Ectodermal cell (in vitro differentiated cells): ENCODE measurements around the gene C5orf52. TPM values are rescaled to one million over a fixed set of nuclear protein-coding genes. Genes with fewer than 3 reads are reported as not detected.

Experiments used
- H3K27ac ChIP-seq: 2 replicates; pipeline ENCODE4 v1.7.0; 2013; ENCODE audit warnings: mild to moderate bottlenecking, low read depth, low read length; ENCODE audit not compliant: insufficient read depth, poor library complexity, severe bottlenecking
- H3K27me3 ChIP-seq: 2 replicates; pipeline ENCODE4 v1.7.0; 2013; ENCODE audit warnings: mild to moderate bottlenecking, low read length; ENCODE audit not compliant: insufficient read depth, control insufficient read depth, poor library complexity, severe bottlenecking
- H3K36me3 ChIP-seq: one replicate; pipeline ENCODE4 v1.7.0; 2013; ENCODE audit warnings: low read length; ENCODE audit not compliant: control insufficient read depth, insufficient read depth
- H3K4me1 ChIP-seq: one replicate; pipeline ENCODE4 v1.7.0; 2013; ENCODE audit warnings: low read length; ENCODE audit not compliant: control insufficient read depth, insufficient read depth
- H3K4me3 ChIP-seq: 2 replicates; pipeline ENCODE4 v1.7.0; 2013; ENCODE audit warnings: low read depth, low read length, control low read depth; ENCODE audit not compliant: insufficient read depth
- H3K9me3 ChIP-seq: 2 replicates; pipeline ENCODE4 v1.7.0; 2013; ENCODE audit warnings: mild to moderate bottlenecking, low read length, moderate library complexity; ENCODE audit not compliant: control insufficient read depth
- WGBS, 2 experiments: methylation state at CpG; one replicate each; pipeline ENCODE4 v1.1.7; 2013; ENCODE audit warnings: missing lambda C conversion rate in 2 of 2; 5-methylcytosine and 5-hydroxymethylcytosine counted together
- polyA plus RNA-seq, 4 experiments: library from polyadenylated mRNA; stranded (reverse); fragments of 50-300 nt; gene quantifications; one replicate each; pipeline ENCODE4 v1.2.3, GENCODE V29; 2013

Gene C5orf52
- polyA plus RNA-seq (2013, experiment 1 of 4) = not detected
- not detected for polyA plus RNA-seq (2013, experiment 2 of 4)
- not detected for polyA plus RNA-seq (2013, experiment 3 of 4)
- not detected for polyA plus RNA-seq (2013, experiment 4 of 4)

DNA sequence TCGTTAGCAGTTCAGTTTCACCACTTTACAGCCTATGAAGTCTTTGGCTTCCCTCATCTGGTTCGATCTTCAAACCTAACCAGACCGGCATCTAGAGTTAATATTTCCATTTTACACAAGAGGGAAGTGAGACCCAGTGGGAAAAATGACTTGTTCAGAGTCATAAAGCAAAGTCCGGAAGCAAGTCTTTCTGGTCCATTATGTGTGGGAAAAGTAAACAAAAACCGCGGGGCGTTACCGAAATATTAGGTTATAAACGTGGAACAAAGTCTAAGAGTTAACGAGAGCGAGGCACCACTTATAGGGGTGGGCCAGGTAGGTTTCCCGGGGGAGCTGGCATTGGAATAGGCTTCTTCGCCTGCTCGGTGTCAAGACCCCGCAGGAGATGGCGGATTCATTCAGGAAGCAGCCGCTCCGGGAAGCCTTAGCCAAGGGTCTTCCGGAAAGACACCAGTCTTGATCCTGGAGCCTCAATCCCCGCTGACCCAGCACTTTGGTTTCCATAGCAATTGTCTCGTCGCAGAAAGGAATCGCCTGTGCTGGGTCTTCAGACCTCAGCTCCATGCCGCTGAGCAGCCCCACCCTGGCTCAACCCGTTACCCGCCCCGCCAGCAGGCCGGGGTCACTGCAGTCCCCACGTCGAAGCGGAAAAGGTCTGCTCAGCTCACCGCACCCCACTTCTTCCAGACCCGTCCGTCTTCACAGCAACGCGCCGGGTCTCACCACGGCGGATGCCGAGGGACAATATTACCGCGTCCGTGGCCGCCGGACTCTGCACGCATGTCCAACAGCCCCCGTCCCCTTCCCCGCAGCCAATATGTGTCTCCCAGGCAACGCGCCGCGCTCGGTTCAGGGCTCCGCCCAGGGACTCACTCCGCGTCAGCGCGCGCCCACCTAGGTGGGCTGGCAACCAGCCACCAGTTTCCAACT lies at the start of gene C5orf52:
Gene C5orf52 (plus strand): TSS at position 872 of the 930 bp plus-strand sequence. CDS start 82 bp downstream, outside the sequence.
- Histone ChIP-seq H3K27ac (no peak within 1 kb of the TSS), H3K4me3 (peak within 1 kb of the TSS; percentile 40)

DNA sequence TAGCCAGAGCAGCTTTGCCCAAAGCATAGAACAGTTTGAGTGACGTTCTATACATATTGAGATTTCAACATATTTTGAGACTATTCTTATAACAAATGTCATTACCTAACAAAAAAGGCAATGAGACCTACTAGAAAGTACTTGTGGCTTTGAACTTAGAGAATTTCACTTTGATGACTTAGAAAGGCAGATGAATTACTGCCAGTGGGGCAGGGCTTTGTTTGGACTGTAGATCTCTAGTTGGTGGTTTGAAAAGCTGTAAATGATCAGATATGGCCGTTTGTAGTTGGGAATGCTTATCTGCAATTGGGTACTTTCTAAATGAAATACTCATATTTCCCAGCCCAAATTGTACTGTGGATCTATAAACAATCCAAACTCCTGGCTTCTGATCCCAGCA lies 47.2 kb upstream of the C5orf52 start:
- no peaks in the 10 kb centered on the region for H3K9me3 ChIP-seq
- 81 to 88% methylated on average over 1 to 2 of the region's 2 CpGs for WGBS, 2 experiments
- H3K4me3 ChIP-seq = no peak overlapping the region
- no peaks in the 10 kb centered on the region for H3K36me3 ChIP-seq
- no peaks in the 10 kb centered on the region for H3K4me1 ChIP-seq
- H3K27me3 ChIP-seq = no peaks in the 10 kb centered on the region
- no peak overlapping the region for H3K27ac ChIP-seq

More for the DNA sequence above, at the start of gene C5orf52:
- H3K27me3 ChIP-seq = peaks cover 37% of the 10 kb centered on the region
- WGBS, 2 experiments = 21 to 26% methylated on average over 58 to 59 of the region's 59 CpGs
- H3K4me1 ChIP-seq = peaks cover 4% of the 10 kb centered on the region
- no peaks in the 10 kb centered on the region for H3K9me3 ChIP-seq
- no peaks in the 10 kb centered on the region for H3K36me3 ChIP-seq

DNA sequence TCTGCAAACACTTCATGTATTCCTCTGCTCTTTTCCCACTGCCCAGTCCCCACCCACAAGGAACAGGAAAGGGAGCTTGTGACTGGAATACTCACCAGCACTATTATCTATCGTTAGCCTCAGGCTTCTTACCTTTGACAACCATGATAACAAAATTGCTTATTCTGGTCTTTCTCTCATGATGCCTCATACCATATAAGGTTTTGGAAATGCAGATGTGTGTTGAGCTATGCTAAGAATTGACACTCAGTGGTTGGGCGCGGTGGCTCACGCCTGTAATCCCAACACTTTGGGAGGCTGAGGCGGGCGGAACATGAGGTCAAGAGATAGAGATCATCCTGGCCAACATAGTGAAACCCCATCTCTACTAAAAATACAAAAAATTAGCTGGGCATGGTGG lies 44.5 kb upstream of the C5orf52 start:
- no peak overlapping the region for H3K4me3 ChIP-seq
- 91 to 92% methylated on average over 6 of the region's 6 CpGs for WGBS, 2 experiments

DNA sequence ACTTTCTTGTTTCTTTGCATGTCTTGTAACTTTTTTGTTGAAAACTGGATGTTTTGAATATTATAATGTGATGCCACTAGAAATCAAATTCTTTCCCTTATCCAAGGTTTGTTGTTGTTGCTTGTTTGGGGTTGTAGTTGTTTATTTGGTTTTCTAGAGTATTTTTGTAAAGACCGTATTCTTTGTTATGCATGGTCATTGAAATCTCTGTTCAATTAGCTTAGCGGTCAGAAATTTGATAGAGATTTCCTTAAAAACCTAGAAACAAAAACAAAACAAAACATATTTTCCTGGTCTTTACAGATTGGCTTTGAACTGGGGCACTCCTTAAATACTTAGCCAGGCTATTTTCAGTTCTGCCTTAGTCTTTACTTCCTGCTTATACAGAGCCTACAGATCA lies 41.0 kb upstream of the C5orf52 start:
- H3K27me3 ChIP-seq = no peaks in the 10 kb centered on the region
- no peak overlapping the region for H3K27ac ChIP-seq
- no peaks in the 10 kb centered on the region for H3K36me3 ChIP-seq
- H3K4me3 ChIP-seq = no peak overlapping the region
- H3K9me3 ChIP-seq = no peaks in the 10 kb centered on the region
- H3K4me1 ChIP-seq = no peaks in the 10 kb centered on the region
- WGBS, 2 experiments = 92 to 93% methylated on average over 2 of the region's 2 CpGs

More for the DNA sequence above, 44.5 kb upstream of the C5orf52 start:
- H3K27me3 ChIP-seq = no peaks in the 10 kb centered on the region
- H3K36me3 ChIP-seq = no peaks in the 10 kb centered on the region
- H3K27ac ChIP-seq = no peak overlapping the region
- no peaks in the 10 kb centered on the region for H3K4me1 ChIP-seq
- H3K9me3 ChIP-seq = no peaks in the 10 kb centered on the region

DNA sequence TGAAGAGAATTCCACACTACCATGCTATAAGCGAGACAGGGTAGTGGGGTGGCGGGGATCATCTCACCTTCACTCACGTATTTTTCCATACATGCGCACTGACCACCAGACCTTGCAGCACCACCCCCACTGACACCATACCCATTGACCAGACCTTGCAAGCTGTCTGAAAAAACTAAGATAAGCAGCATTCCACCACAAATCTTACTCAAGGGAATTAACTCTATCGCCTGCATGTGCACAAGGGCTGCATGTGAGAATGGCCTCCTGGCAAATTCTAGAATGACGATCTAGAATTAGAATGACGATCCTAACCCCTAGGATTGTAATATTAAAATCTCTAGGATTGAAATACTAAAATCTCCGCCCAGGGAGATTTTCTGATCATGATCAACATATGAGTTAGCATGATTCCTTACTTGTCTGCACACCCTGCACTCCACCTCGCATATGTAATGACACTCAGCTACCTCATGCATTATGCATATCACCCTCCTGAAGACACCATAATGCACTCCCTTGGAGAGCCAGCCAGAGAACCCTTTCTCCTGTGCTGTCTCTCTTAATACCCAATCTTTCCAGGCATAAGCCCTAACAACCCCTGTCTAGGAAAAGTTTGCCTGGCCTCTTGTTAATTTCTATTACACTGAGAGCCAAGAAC lies 30.8 kb upstream of the C5orf52 start:
- 87 to 89% methylated on average over 9 of the region's 9 CpGs for WGBS, 2 experiments
- no peaks in the 10 kb centered on the region for H3K4me1 ChIP-seq

DNA sequence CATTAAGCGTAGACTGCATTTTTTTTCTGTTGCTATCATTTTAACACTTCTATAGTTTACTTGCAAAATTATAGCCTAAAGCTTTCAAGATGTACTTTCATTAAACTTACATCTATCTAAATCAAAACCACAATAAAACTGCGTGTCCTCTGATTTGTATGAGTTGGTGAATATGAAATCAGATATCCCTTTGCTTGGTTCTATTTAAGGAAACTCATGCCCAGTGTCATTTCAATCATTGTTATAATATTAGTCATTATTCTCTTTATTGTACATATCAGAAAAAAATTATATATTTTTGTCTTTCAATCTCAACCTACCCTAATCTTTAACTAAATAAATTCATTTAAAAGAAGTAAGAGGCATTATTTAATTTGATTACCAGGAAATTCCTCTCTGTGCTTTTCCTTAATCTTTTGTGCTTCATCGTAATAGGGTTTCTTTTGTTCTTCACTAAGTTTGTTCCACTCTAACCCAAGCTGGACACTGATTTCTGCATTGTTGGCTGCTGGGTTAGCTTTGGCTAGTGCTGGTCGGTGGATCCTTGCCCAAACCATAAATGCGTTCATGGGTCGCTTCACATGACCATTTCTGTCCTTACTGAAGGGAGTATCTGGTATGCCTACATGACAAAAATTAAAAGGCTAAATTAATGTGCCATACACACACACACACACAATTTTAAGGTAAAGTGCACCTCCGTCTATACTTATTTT lies 22.9 kb upstream of the C5orf52 start:
- WGBS, 2 experiments = 93 to 97% methylated on average over 6 of the region's 7 CpGs
- no peaks in the 10 kb centered on the region for H3K9me3 ChIP-seq
- no peak overlapping the region for H3K4me3 ChIP-seq
- peaks cover 4% of the 10 kb centered on the region for H3K27me3 ChIP-seq
- no peaks in the 10 kb centered on the region for H3K36me3 ChIP-seq
- no peak overlapping the region for H3K27ac ChIP-seq
- H3K4me1 ChIP-seq = no peaks in the 10 kb centered on the region

More for the DNA sequence above, 30.8 kb upstream of the C5orf52 start:
- no peaks in the 10 kb centered on the region for H3K9me3 ChIP-seq
- no peaks in the 10 kb centered on the region for H3K36me3 ChIP-seq
- H3K4me3 ChIP-seq = no peak overlapping the region
- H3K27me3 ChIP-seq = no peaks in the 10 kb centered on the region
- no peak overlapping the region for H3K27ac ChIP-seq

DNA sequence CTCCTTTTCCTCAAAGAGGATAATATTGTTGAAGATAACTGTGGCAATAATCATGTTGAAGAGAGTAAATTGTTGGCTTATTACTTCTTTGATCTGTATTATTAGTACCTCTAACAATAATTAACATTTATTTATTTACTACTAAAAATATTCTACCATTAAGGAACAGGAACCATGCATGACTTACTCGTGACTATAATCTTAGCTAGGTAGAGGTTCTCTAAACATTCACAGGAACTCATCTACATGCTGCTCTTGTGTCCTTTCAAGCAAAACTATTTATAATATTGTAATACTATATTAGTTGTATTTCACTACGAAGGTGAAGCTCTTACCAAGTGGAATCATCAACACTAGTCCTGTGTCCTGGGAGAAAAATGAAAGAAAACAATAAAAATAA lies 22.2 kb upstream of the C5orf52 start:
- no peaks in the 10 kb centered on the region for H3K9me3 ChIP-seq
- 82 to 87% methylated on average over 1 to 2 of the region's 2 CpGs for WGBS, 2 experiments
- H3K27me3 ChIP-seq = peaks cover 4% of the 10 kb centered on the region
- no peak overlapping the region for H3K27ac ChIP-seq
- H3K36me3 ChIP-seq = no peaks in the 10 kb centered on the region
- H3K4me3 ChIP-seq = no peak overlapping the region
- no peaks in the 10 kb centered on the region for H3K4me1 ChIP-seq

DNA sequence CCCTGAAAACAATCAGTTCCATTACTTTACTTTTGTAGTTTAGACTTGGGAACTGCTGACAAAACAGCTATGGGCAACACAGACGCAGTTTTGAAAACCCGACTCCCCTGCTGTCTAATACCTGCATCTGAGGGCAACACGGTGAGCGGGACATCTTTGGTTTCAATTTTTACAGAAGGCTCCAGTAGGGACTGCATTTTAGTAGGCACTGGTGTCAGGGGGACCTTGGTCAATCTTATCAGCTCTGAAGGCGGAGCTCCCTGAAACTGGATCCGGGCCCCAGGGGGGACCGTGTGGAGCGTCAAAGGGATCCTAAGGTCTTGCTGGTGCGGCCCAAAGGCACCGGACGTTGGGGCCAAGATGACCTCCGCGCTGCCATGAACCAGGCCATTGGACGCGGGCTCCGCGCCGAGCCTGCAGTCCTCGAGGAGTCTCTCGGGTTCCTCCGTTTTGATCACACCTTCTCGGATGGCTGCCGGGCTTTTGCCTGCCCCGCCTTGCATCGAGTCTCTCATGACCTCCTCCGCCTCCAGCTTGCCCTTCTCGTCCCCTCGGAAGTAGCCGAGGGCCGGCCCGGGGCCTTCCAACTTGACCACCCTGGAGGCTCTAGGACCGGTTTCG lies 20.2 kb upstream of the C5orf52 start:
- 85 to 87% methylated on average over 33 of the region's 33 CpGs for WGBS, 2 experiments
- Histone ChIP-seq H3K36me3 (no peaks in the 10 kb centered on the region), H3K27me3 (peaks cover 4% of the 10 kb centered on the region), H3K4me3 (no peak overlapping the region), H3K27ac (no peak overlapping the region), H3K9me3 (no peaks in the 10 kb centered on the region), H3K4me1 (no peaks in the 10 kb centered on the region)

DNA sequence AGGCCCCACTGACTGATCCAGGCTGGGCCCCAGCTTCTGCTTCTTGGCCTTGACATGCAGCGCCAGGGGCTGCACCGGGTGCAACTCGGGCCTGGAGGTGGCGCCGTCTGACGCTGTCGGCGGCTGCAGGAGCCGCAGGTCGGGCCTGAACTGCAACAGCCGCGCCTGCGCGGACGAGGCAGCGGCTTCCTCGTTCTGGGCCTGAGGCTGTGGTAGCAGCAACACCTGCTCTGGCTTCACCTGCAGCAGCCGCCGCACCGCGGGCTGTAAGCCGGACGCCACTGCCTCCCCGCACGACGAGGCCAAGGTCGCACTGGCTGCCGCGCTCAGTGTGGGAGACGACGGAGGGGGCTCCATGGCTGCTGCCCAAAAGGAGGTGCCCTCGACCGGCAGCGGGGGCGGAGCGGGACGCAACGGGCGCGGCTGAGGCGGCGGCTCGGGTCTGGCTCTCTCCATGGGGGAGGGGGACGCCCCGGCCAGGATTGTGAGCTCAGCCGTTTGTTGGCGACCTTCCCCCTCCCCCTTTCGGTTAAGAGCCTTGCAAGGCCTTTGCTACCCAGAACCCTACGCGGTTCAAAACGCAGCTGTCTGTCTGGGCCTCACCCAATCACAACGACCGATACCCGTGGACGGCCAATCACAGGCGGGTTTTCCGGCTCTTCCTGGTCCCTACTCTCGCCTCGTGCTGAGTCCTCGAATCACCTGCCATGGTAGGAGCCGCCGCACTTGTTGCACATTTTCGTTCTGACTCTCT lies 19.5 kb upstream of the C5orf52 start:
- Histone ChIP-seq H3K27ac (no peak overlapping the region), H3K4me1 (no peaks in the 10 kb centered on the region), H3K36me3 (no peaks in the 10 kb centered on the region), H3K9me3 (no peaks in the 10 kb centered on the region), H3K4me3 (peak overlapping the region; percentile 20), H3K27me3 (peaks cover 4% of the 10 kb centered on the region)
- 51 to 53% methylated on average over 63 of the region's 63 CpGs for WGBS, 2 experiments
